Measurements from ENCODE around the gene DENR. TPM values are rescaled to one million over a fixed set of nuclear protein-coding genes. Genes with fewer than 3 reads are reported as not detected.
"Not testable (repeated sequence)": the region's sequence is repeated elsewhere in the genome, so short reads cannot be mapped to it uniquely, and the experiment has no call there.

Gene DENR
- total and polyA plus RNA-seq, 4 donors, result 27.0 to 37.1 (median 29.9) TPM

GRCh38 chr12:122716658-122717057 lies 36.0 kb upstream of the DENR start, which contains the start of gene HCAR3:
Gene HCAR3, minus strand, starts transcription at chr12:122716811. Its CDS starts 74 bp downstream, at chr12:122716737.
- H3K4me1 ChIP-seq (ENCODE audit: control insufficient read depth in 1 of 2, insufficient read depth in 2 of 2, low read length in 2 of 2); H3K27ac ChIP-seq (ENCODE audit: low read depth in 1 of 2, low read length in 2 of 2); H3K9me3 ChIP-seq (ENCODE audit: control insufficient read depth, low read length); H3K4me3 ChIP-seq (ENCODE audit: low read length in 2 of 2); DNase-seq; H3K27me3 ChIP-seq (ENCODE audit: control insufficient read depth in 1 of 2, insufficient read depth in 2 of 2, low read length in 1 of 2); ATAC-seq (ENCODE audit: low FRiP score); intact Hi-C loops (cut with DNase I); H3K36me3 ChIP-seq (ENCODE audit: control insufficient read depth in 1 of 2, insufficient read depth in 2 of 2, low read length in 1 of 2): not testable (repeated sequence)
- WGBS, 2 donors, result 80 to 81% methylated on average over 10 of the region's 10 CpGs

- intact Hi-C loops (cut with DNase I), result no loop called here
- no peaks in the 10 kb centered on the region for H3K4me1 ChIP-seq (ENCODE audit: control insufficient read depth in 1 of 2, insufficient read depth in 2 of 2, low read length in 2 of 2)
- no peak for DNase-seq
Measured at GRCh38 chr12:122721057-122721545, 31.5 kb upstream of the DENR start.

GRCh38 chr12:122722387-122722786 lies 30.2 kb upstream of the DENR start:
- 63 to 70% methylated on average over 1 of the region's 1 CpG for WGBS, 2 donors
- Histone ChIP-seq H3K36me3 (ENCODE audit: control insufficient read depth in 1 of 2, insufficient read depth in 2 of 2, low read length in 1 of 2) (no peaks in the 10 kb centered on the region), H3K27ac (ENCODE audit: low read depth in 1 of 2, low read length in 2 of 2) (no peak overlapping the region), H3K4me3 (ENCODE audit: low read length in 2 of 2) (no peak overlapping the region), H3K4me1 (ENCODE audit: control insufficient read depth in 1 of 2, insufficient read depth in 2 of 2, low read length in 2 of 2) (no peaks in the 10 kb centered on the region), H3K27me3 (ENCODE audit: control insufficient read depth in 1 of 2, insufficient read depth in 2 of 2, low read length in 1 of 2) (no peaks in the 10 kb centered on the region), H3K9me3 (ENCODE audit: control insufficient read depth, low read length) (no peaks in the 10 kb centered on the region)
- intact Hi-C loops (cut with DNase I), result no loop called here
- ATAC-seq (ENCODE audit: low FRiP score) (no peak), DNase-seq (no peak)

More at GRCh38 chr12:122721057-122721545, 31.5 kb upstream of the DENR start:
- Histone ChIP-seq H3K9me3 (ENCODE audit: control insufficient read depth, low read length) (no peaks in the 10 kb centered on the region), H3K36me3 (ENCODE audit: control insufficient read depth in 1 of 2, insufficient read depth in 2 of 2, low read length in 1 of 2) (no peaks in the 10 kb centered on the region), H3K4me3 (ENCODE audit: low read length in 2 of 2) (no peak overlapping the region), H3K27ac (ENCODE audit: low read depth in 1 of 2, low read length in 2 of 2) (no peak overlapping the region), H3K27me3 (ENCODE audit: control insufficient read depth in 1 of 2, insufficient read depth in 2 of 2, low read length in 1 of 2) (no peaks in the 10 kb centered on the region)
- 79% methylated on average over 11 of the region's 11 CpGs for WGBS, 2 donors
- ATAC-seq (ENCODE audit: low FRiP score), result no peak

DNA sequence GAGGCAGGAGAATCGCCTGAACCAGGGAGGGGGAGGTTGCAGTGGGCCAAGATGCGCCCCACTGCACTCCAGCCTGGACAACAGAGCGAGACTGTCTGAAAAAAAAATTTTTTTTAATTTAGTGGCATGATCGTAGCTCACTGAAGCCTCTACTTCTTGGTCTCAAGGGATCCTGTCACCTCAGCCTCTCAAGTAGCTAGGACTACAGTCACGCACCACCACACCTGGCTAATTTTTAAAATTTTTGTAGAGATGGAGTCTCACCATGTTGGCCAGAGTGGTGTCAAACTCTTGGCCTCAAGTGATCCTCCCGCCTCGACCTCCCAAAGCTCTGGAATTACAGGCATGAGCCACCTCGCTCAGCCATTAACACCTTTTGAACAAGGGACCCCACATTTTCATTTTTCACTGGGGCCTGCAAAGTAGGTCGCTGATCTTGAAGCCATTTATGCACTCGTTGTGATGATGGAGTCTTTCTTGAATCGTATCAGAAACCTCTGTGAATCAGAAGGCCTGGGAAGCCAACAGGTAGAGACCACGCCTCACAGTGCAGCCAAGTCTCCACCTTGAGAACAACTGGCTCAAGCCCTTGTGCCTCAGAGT lies 27.9 kb upstream of the DENR start:
- no peak for DNase-seq
- 87 to 91% methylated on average over 12 of the region's 12 CpGs for WGBS, 2 donors

GRCh38 chr12:122725452-122726079 lies 27.1 kb upstream of the DENR start:
- Histone ChIP-seq H3K27me3 (ENCODE audit: control insufficient read depth in 1 of 2, insufficient read depth in 2 of 2, low read length in 1 of 2) (no peaks in the 10 kb centered on the region), H3K27ac (ENCODE audit: low read depth in 1 of 2, low read length in 2 of 2) (no peak overlapping the region), H3K4me1 (ENCODE audit: control insufficient read depth in 1 of 2, insufficient read depth in 2 of 2, low read length in 2 of 2) (no peaks in the 10 kb centered on the region), H3K36me3 (ENCODE audit: control insufficient read depth in 1 of 2, insufficient read depth in 2 of 2, low read length in 1 of 2) (no peaks in the 10 kb centered on the region), H3K9me3 (ENCODE audit: control insufficient read depth, low read length) (no peaks in the 10 kb centered on the region), H3K4me3 (ENCODE audit: low read length in 2 of 2) (no peak overlapping the region)
- intact Hi-C loops (cut with DNase I), result no loop called here
- DNase-seq (no peak), ATAC-seq (ENCODE audit: low FRiP score) (no peak)
- WGBS, 2 donors, result 78 to 83% methylated on average over 6 of the region's 6 CpGs

More for the DNA sequence above, 27.9 kb upstream of the DENR start:
- H3K9me3 ChIP-seq (ENCODE audit: control insufficient read depth, low read length), result no peaks in the 10 kb centered on the region
- H3K4me1 ChIP-seq (ENCODE audit: control insufficient read depth in 1 of 2, insufficient read depth in 2 of 2, low read length in 2 of 2), result no peaks in the 10 kb centered on the region
- no peak overlapping the region for H3K4me3 ChIP-seq (ENCODE audit: low read length in 2 of 2)
- no peak for ATAC-seq (ENCODE audit: low FRiP score)
- H3K27ac ChIP-seq (ENCODE audit: low read depth in 1 of 2, low read length in 2 of 2), result no peak overlapping the region
- no peaks in the 10 kb centered on the region for H3K36me3 ChIP-seq (ENCODE audit: control insufficient read depth in 1 of 2, insufficient read depth in 2 of 2, low read length in 1 of 2)
- no peaks in the 10 kb centered on the region for H3K27me3 ChIP-seq (ENCODE audit: control insufficient read depth in 1 of 2, insufficient read depth in 2 of 2, low read length in 1 of 2)
- intact Hi-C loops (cut with DNase I), result no loop called here

DNA sequence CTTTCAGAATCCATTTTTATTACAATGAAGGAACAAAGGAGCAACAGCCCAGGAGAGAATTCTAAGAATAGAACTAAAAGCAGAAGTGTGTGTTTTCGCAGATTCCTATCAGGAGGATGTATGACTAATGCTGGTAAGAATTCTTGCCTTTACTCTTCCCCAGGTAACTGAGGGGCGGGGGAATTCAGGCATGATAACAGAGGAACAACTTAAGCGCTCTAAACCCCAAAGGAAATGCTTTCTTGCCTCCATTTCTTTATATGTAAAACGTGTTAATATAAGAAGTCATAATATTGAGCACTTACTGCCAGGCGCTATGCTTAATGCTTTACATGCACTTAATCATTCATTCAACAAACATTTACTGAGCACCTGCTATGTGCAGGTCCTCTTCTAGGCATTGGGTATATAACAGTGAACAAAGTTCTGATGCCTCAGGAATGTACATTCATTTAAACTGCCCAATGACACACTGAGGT lies 26.5 kb upstream of the DENR start:
- Histone ChIP-seq H3K4me1 (ENCODE audit: control insufficient read depth in 1 of 2, insufficient read depth in 2 of 2, low read length in 2 of 2) (no peaks in the 10 kb centered on the region), H3K27me3 (ENCODE audit: control insufficient read depth in 1 of 2, insufficient read depth in 2 of 2, low read length in 1 of 2) (no peaks in the 10 kb centered on the region), H3K9me3 (ENCODE audit: control insufficient read depth, low read length) (no peaks in the 10 kb centered on the region), H3K27ac (ENCODE audit: low read depth in 1 of 2, low read length in 2 of 2) (no peak overlapping the region), H3K36me3 (ENCODE audit: control insufficient read depth in 1 of 2, insufficient read depth in 2 of 2, low read length in 1 of 2) (no peaks in the 10 kb centered on the region), H3K4me3 (ENCODE audit: low read length in 2 of 2) (no peak overlapping the region)
- intact Hi-C loops (cut with DNase I), result no loop called here
- WGBS, 2 donors, result 55 to 56% methylated on average over 5 of the region's 5 CpGs
- no peak for DNase-seq
- ATAC-seq (ENCODE audit: low FRiP score), result no peak

GRCh38 chr12:122729583-122730214 lies 22.9 kb upstream of the DENR start:
- WGBS, 2 donors, result 90 to 91% methylated on average over 27 of the region's 27 CpGs

DNA sequence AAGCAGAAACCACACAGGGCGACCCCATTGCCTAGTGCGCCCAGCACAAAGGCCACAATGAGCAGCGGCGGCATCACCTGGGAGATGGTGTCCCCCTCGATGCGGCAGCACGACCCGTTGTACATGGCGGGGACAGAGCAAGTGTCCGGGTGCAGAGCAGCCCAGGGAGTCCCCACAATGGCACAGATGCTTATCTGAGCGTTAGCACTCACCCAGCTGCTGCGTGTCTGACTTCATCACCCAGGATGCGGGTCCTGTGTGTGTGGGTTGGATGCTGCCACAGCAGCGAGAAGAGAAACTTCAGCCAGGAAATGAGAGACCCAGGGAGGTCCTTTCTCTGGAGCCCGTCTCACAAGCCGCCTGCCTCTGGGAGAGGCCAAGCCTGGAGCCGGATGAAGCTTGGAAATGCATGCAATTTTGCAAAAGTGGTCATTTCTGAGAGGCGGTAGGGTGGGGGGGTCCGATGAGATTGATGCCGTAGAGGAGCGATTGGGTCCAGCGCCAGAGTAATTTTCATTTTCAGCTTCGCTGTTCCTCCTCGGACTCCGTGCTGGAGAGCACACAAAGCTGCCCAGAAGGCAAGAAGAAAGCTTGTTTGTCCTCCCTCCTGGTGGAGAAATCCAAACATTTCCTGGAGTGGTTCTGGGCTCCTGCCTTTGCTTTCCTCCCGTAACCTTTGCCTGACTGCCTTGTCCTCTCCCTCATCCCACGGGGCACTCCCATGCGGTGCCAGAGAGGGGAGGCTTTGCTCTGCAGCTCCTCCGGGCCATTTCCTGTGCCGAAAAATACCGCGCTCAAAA lies 22.2 kb upstream of the DENR start, which contains the start of gene HCAR1:
Gene HCAR1, minus strand, starts transcription at position 630 of the 800 bp plus-strand sequence. Its CDS starts 505 bp downstream, at position 125.
- DNase-seq (no peak), ATAC-seq (ENCODE audit: low FRiP score) (peak; percentile 71)
- H3K4me3 ChIP-seq (ENCODE audit: low read length in 2 of 2), result peak within 1 kb of the TSS; percentile 15 to 28
- no peaks in the 10 kb centered on the region for H3K9me3 ChIP-seq (ENCODE audit: control insufficient read depth, low read length)
- intact Hi-C loops (cut with DNase I), result no loop called here
- no peaks in the 10 kb centered on the region for H3K27me3 ChIP-seq (ENCODE audit: control insufficient read depth in 1 of 2, insufficient read depth in 2 of 2, low read length in 1 of 2)
- no peaks in the 10 kb centered on the region for H3K36me3 ChIP-seq (ENCODE audit: control insufficient read depth in 1 of 2, insufficient read depth in 2 of 2, low read length in 1 of 2)
- 31 to 35% methylated on average over 32 of the region's 32 CpGs for WGBS, 2 donors
- H3K4me1 ChIP-seq (ENCODE audit: control insufficient read depth in 1 of 2, insufficient read depth in 2 of 2, low read length in 2 of 2), result no peaks in the 10 kb centered on the region
- no peak within 1 kb of the TSS for H3K27ac ChIP-seq (ENCODE audit: low read depth in 1 of 2, low read length in 2 of 2)

More at GRCh38 chr12:122729583-122730214, 22.9 kb upstream of the DENR start:
- Histone ChIP-seq H3K9me3 (ENCODE audit: control insufficient read depth, low read length) (no peaks in the 10 kb centered on the region), H3K27me3 (ENCODE audit: control insufficient read depth in 1 of 2, insufficient read depth in 2 of 2, low read length in 1 of 2) (no peaks in the 10 kb centered on the region), H3K36me3 (ENCODE audit: control insufficient read depth in 1 of 2, insufficient read depth in 2 of 2, low read length in 1 of 2) (no peaks in the 10 kb centered on the region), H3K4me3 (ENCODE audit: low read length in 2 of 2) (no peak overlapping the region), H3K4me1 (ENCODE audit: control insufficient read depth in 1 of 2, insufficient read depth in 2 of 2, low read length in 2 of 2) (no peaks in the 10 kb centered on the region), H3K27ac (ENCODE audit: low read depth in 1 of 2, low read length in 2 of 2) (no peak overlapping the region)
- intact Hi-C loops (cut with DNase I), result no loop called here
- ATAC-seq (ENCODE audit: low FRiP score) (no peak), DNase-seq (no peak)

Data from aorta (tissue), 5 donors.